H9 (cell line): Measurements from ENCODE around the gene URB1. TPM values are rescaled to one million over a fixed set of nuclear protein-coding genes. Genes with fewer than 3 reads are reported as not detected.

Experiments
- DNase-seq: peaks from one replicate; pipeline ENCODE4 v3.0.0-alpha.2; 2017
- H2AFZ ChIP-seq: one replicate; pipeline ENCODE4 v1.6.1; 2013; ENCODE audit warnings: mild to moderate bottlenecking, low read length, control low read depth, moderate library complexity
- H2AK5ac ChIP-seq: 2 replicates; pipeline ENCODE4 v1.6.1; 2013; ENCODE audit warnings: low read length, control low read depth, mixed read lengths; ENCODE audit not compliant: insufficient read length
- H2BK120ac ChIP-seq: one replicate; pipeline ENCODE4 v1.6.1; 2013; ENCODE audit warnings: low read depth, mild to moderate bottlenecking, low read length, control low read depth, inconsistent platforms; ENCODE audit not compliant: poor library complexity, severe bottlenecking
- H2BK12ac ChIP-seq: 2 replicates; pipeline ENCODE4 v1.6.1; 2013; ENCODE audit warnings: low read length, control low read depth, mixed read lengths, low read depth; ENCODE audit not compliant: insufficient read length
- H2BK15ac ChIP-seq: 2 replicates; pipeline ENCODE4 v1.6.1; 2013; ENCODE audit warnings: low read depth, low read length, control low read depth
- H2BK20ac ChIP-seq: one replicate; pipeline ENCODE4 v1.6.1; 2013; ENCODE audit warnings: low read depth, mild to moderate bottlenecking, low read length, control low read depth, inconsistent platforms; ENCODE audit not compliant: poor library complexity, severe bottlenecking
- H2BK5ac ChIP-seq: 2 replicates; pipeline ENCODE4 v1.6.1; 2013; ENCODE audit warnings: low read length, control low read depth, mixed read lengths; ENCODE audit not compliant: insufficient read length
- H3K14ac ChIP-seq: 2 replicates; pipeline ENCODE4 v1.6.1; 2013; ENCODE audit warnings: low read length, control low read depth; ENCODE audit not compliant: insufficient read depth
- H3K18ac ChIP-seq: 2 replicates; pipeline ENCODE4 v1.6.1; 2013; ENCODE audit warnings: low read depth, mild to moderate bottlenecking, mixed read lengths, low read length, control low read depth; ENCODE audit not compliant: insufficient read length
- H3K23ac ChIP-seq: 2 replicates; pipeline ENCODE4 v1.6.1; 2013; ENCODE audit warnings: low read length, control low read depth, mixed read lengths, low read depth; ENCODE audit not compliant: insufficient read length
- H3K23me2 ChIP-seq: 2 replicates; pipeline ENCODE4 v1.6.1; 2013; ENCODE audit warnings: low read depth, mild to moderate bottlenecking, mixed read lengths, low read length, control low read depth; ENCODE audit not compliant: insufficient read length, poor library complexity, severe bottlenecking
- H3K27ac ChIP-seq: 2 replicates; pipeline ENCODE4 v1.5.1; 2013; ENCODE audit warnings: low read length, control low read depth, mixed read lengths, low read depth; ENCODE audit not compliant: insufficient read length
- H3K27me3 ChIP-seq: 2 replicates; pipeline ENCODE4 v1.6.1; 2013; ENCODE audit warnings: low read length, control low read depth, inconsistent platforms; ENCODE audit not compliant: insufficient read depth
- H3K4ac ChIP-seq: 2 replicates; pipeline ENCODE4 v1.6.1; 2013; ENCODE audit warnings: low read depth, mild to moderate bottlenecking, control low read depth, inconsistent platforms, low read length, moderate library complexity
- H3K4me1 ChIP-seq: 2 replicates; pipeline ENCODE4 v1.6.1; 2013; ENCODE audit warnings: low read length, control low read depth, inconsistent platforms; ENCODE audit not compliant: insufficient read depth
- H3K4me2 ChIP-seq: 2 replicates; pipeline ENCODE4 v1.6.1; 2013; ENCODE audit warnings: low read length, control low read depth, mixed read lengths; ENCODE audit not compliant: insufficient read length, insufficient read depth
- H3K56ac ChIP-seq: 2 replicates; pipeline ENCODE4 v1.6.1; 2013; ENCODE audit warnings: low read depth, mild to moderate bottlenecking, mixed read lengths, low read length, control low read depth; ENCODE audit not compliant: insufficient read length
- H3K79me1 ChIP-seq: 2 replicates; pipeline ENCODE4 v1.6.1; 2013; ENCODE audit warnings: low read depth, mild to moderate bottlenecking, moderate library complexity, low read length, control low read depth, inconsistent platforms; ENCODE audit not compliant: insufficient read depth, poor library complexity, severe bottlenecking
- H3K79me2 ChIP-seq: 2 replicates; pipeline ENCODE4 v1.6.1; 2013; ENCODE audit warnings: low read length, control low read depth, inconsistent platforms; ENCODE audit not compliant: insufficient read depth
- H3K9ac ChIP-seq: 2 replicates; pipeline ENCODE4 v1.6.1; 2013; ENCODE audit warnings: low read length, control low read depth, mixed read lengths; ENCODE audit not compliant: insufficient read length; ENCODE audit errors: extremely low read depth
- H3K9me3 ChIP-seq: one replicate; pipeline ENCODE4 v1.6.1; 2013; ENCODE audit warnings: low read depth, low read length, inconsistent platforms; ENCODE audit not compliant: control insufficient read depth
- H3T11ph ChIP-seq: one replicate; pipeline ENCODE4 v1.6.1; 2013; ENCODE audit warnings: mild to moderate bottlenecking, low read length, control low read depth, inconsistent platforms
- H4K20me1 ChIP-seq: one replicate; pipeline ENCODE4 v1.6.1; 2013; ENCODE audit not compliant: control insufficient read depth, insufficient read length, insufficient read depth
- H4K5ac ChIP-seq: 2 replicates; pipeline ENCODE4 v1.6.1; 2013; ENCODE audit warnings: low read depth, mild to moderate bottlenecking, mixed read lengths, low read length, control low read depth; ENCODE audit not compliant: insufficient read length
- H4K8ac ChIP-seq: replicated peaks from 2 replicates; pipeline ENCODE4 v1.6.1; 2013; ENCODE audit warnings: low read length, control low read depth, mixed read lengths, low read depth; ENCODE audit not compliant: insufficient read length
- H4K91ac ChIP-seq: 2 replicates; pipeline ENCODE4 v1.6.1; 2013; ENCODE audit warnings: low read depth, mild to moderate bottlenecking, moderate library complexity, mixed read lengths, low read length, control low read depth; ENCODE audit not compliant: insufficient read length
- H3K27ac Mint-ChIP-seq, 3 experiments: 2 replicates in 2 of 3; 3 replicates in 1 of 3; pipeline ENCODE4 v1.8.0; 2020 to 2021; ENCODE audit warnings: mixed read lengths in 3 of 3, mild to moderate bottlenecking in 1 of 3, moderate library complexity in 1 of 3
- H3K27me3 Mint-ChIP-seq: 2 replicates; pipeline ENCODE4 v1.8.0; 2021; ENCODE audit warnings: low read depth, mild to moderate bottlenecking, moderate library complexity, mixed read lengths
- H3K36me3 Mint-ChIP-seq, 3 experiments: 2 replicates in 2 of 3; 3 replicates in 1 of 3; pipeline ENCODE4 v1.8.0; 2020 to 2021; ENCODE audit warnings: low read depth in 3 of 3, mixed read lengths in 3 of 3; ENCODE audit not compliant: insufficient read depth in 1 of 3
- H3K4me1 Mint-ChIP-seq, 2 experiments: 2 replicates each; pipeline ENCODE4 v1.8.0; 2020; ENCODE audit warnings: mixed read lengths in 2 of 2
- H3K4me3 Mint-ChIP-seq, 2 experiments: 2 replicates in 1 of 2; 3 replicates in 1 of 2; pipeline ENCODE4 v1.8.0; 2020 to 2021; ENCODE audit warnings: mild to moderate bottlenecking in 2 of 2, mixed read lengths in 2 of 2, moderate library complexity in 1 of 2
- H3K9me3 Mint-ChIP-seq, 2 experiments: 2 replicates in 1 of 2; 3 replicates in 1 of 2; pipeline ENCODE4 v1.8.0; 2020; ENCODE audit warnings: mild to moderate bottlenecking in 2 of 2, mixed read lengths in 2 of 2, moderate library complexity in 1 of 2
- WGBS: extraction: QIAGEN DNeasy Blood & Tissue Kit; methylation state at CpG from one replicate; pipeline ENCODE4 v1.1.7; 2013; ENCODE audit warnings: missing lambda C conversion rate, low lambda C conversion rate, mixed read lengths; ENCODE audit not compliant: insufficient read length; ENCODE audit errors: extremely low coverage; 5-methylcytosine and 5-hydroxymethylcytosine counted together
- total RNA-seq: library from RNA; stranded (reverse); gene quantifications from 2 replicates; pipeline ENCODE4 v1.2.1, GENCODE V29; 2021
- TF ChIP-seq, protein P1 (sequence below): fragments of 200-600 bp; sonication (generic); conservative IDR thresholded peaks from 3 replicates; pipeline ENCODE4 v1.8.0; 2021; ENCODE audit warnings: antibody characterized with exemption, mild to moderate bottlenecking

URB1 gene
- total RNA-seq, 1 experiment from 2014 or later: 23.5 TPM

- Histone ChIP-seq H3K4me2 (no peak overlapping the region), H4K20me1 (no peaks in the 10 kb centered on the region), H3K18ac (no peak overlapping the region), H3T11ph (no peak overlapping the region), H2AFZ (no peak overlapping the region), H3K23me2 (peaks cover 10% of the 10 kb centered on the region), H3K23ac (no peak overlapping the region), H2AK5ac (no peak overlapping the region), H2BK120ac (no peak overlapping the region), H3K14ac (no peak overlapping the region), H4K8ac (no peak overlapping the region), H2BK20ac (no peak overlapping the region), H3K27me3 (peaks cover 39% of the 10 kb centered on the region), H2BK5ac (no peak overlapping the region), H3K79me1 (no peaks in the 10 kb centered on the region), H2BK12ac (no peak overlapping the region), H3K4me1 (no peaks in the 10 kb centered on the region), H3K79me2 (no peaks in the 10 kb centered on the region), H4K5ac (no peak overlapping the region), H3K27ac (no peak overlapping the region), H3K4ac (no peak overlapping the region), H4K91ac (no peak overlapping the region), H3K9ac (no peak overlapping the region), H2BK15ac (no peak overlapping the region), H3K9me3 (no peaks in the 10 kb centered on the region), H3K56ac (no peak overlapping the region)
- Mint-ChIP-seq H3K9me3 (no peaks in the 10 kb centered on the region), H3K36me3 (no peaks in the 10 kb centered on the region; a peak in 1 of 7 replicates), H3K27ac (no peak overlapping the region), H3K4me1 (peaks cover 22% of the 10 kb centered on the region in 2 experiments), H3K4me3 (no peak overlapping the region), H3K27me3 (peaks cover 66% of the 10 kb centered on the region)
- TF ChIP-seq, protein P1, sequence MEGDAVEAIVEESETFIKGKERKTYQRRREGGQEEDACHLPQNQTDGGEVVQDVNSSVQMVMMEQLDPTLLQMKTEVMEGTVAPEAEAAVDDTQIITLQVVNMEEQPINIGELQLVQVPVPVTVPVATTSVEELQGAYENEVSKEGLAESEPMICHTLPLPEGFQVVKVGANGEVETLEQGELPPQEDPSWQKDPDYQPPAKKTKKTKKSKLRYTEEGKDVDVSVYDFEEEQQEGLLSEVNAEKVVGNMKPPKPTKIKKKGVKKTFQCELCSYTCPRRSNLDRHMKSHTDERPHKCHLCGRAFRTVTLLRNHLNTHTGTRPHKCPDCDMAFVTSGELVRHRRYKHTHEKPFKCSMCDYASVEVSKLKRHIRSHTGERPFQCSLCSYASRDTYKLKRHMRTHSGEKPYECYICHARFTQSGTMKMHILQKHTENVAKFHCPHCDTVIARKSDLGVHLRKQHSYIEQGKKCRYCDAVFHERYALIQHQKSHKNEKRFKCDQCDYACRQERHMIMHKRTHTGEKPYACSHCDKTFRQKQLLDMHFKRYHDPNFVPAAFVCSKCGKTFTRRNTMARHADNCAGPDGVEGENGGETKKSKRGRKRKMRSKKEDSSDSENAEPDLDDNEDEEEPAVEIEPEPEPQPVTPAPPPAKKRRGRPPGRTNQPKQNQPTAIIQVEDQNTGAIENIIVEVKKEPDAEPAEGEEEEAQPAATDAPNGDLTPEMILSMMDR: no peak
- WGBS: no CpG with 5 or more reads among the region's 4 CpGs
- DNase-seq: no peak
These were observed 17.5 kb upstream of the URB1 start for GRCh38 chr21:32410291-32410690.
